Ureter (tissue), 1 donor: ENCODE data around the gene USH2A. TPM values are rescaled to one million over a fixed set of nuclear protein-coding genes. Genes with fewer than 3 reads are reported as not detected.

Experiments
- DNase-seq: peaks from one replicate; pipeline ENCODE4 v3.0.0-alpha.2; 2020; ENCODE audit warnings: low spot score
- total RNA-seq: library from RNA; stranded (reverse); gene quantifications from one replicate; pipeline ENCODE4 v1.2.4, GENCODE V29; 2023
- donor health status: DM: yes; HTN: yes; CAD: no.

The USH2A gene
- total RNA-seq, 1 donor from 2014 or later = 0.23 TPM

DNA sequence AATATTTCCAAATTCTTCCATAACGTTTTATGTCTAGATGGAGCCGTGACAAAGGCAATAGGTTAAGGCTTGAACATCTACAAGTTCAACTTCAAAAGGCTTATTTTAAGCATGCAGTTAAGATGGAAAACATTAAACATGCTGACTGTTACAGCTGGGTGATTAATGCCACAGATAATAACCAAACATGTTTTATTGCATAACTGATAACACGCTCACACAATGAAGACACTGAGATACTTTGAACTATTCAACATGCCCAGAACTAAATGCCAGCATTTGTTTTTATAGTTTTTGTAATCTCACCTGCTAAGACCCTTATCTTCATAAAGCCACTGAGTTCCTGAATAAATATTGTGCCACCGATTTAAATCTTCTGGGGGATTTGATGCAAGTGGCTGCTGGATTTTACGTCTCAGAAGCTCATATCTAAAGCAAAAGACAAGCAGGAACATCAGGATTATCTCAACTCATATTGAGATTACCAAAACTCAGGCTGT, 545.7 kb downstream of the USH2A start:
- DNase-seq = no peak

DNA sequence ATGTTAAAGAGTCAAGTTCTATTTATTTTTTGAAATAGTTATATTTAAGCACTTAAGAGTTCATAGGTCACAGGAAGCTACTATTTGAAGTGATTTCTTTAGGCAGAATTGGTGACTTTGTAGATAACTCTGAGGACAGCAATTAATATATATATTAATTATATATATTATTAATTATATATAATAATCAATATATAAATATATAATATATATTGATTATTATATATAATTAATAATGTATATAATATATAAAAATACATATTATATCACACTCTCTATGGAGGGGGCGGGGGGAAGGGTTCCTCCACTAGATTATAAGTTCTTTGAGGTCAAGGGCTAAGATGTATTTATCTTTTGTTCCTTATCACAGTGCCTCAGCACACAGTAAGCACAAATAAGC, 547.5 kb downstream of the USH2A start:
- no peak for DNase-seq

DNA sequence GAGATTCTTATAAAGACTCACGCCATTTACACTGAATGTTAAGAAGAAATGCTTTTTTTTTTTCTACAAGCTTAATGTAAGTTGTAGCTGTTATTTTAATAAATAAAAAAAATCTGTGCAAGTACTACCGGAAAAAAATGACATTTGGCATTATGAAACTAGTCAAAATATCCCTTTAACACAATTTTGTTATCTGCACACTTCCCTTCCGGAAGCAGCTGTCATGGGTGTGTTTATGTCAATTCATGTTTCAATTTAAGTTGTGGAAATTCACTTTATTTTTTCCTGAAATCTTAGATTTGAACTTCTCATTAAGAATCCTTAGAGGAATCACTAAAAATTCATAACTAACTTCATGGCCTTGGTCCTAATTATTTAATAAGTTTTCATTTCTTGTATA, 548.0 kb downstream of the USH2A start:
- no peak for DNase-seq

DNA sequence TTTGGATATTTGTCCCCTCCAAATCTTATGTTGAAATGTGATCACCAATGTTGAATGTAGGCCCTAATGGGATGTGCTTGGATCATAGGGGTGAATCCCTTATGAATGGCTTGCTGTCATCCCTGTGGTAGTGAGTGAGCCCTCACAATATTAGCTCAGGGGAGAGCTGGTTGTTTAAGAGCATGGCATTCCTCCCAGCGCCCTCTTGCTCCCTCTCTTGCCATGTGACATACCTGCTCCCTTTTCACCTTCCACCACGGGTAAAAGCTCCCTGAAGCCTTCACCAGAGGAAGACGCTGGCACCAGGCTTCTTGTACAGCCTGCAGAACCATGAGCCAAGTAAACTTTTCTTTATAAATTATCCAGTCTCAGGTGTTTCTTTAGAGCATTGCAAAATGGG, 550.6 kb downstream of the USH2A start:
- DNase-seq = no peak

DNA sequence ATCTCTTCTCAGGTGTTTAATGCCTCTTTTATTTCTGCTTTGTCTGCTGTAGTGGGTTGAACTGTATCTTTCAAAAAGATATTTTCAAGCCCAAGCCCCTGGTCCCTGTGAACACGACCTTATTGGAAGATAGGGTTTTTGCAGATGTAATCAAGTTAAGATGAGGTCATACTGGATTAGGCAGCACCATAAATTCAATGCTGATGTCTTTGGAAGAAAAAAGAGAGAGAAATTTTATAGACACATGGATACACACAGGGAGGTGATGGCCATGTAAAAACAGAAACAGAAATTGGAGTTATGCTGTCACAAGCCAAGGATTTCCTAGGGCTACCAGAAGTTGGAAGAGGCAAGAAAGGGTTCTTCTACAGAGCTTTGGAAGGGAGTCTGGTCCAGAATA, 554.7 kb downstream of the USH2A start:
- no peak for DNase-seq

DNA sequence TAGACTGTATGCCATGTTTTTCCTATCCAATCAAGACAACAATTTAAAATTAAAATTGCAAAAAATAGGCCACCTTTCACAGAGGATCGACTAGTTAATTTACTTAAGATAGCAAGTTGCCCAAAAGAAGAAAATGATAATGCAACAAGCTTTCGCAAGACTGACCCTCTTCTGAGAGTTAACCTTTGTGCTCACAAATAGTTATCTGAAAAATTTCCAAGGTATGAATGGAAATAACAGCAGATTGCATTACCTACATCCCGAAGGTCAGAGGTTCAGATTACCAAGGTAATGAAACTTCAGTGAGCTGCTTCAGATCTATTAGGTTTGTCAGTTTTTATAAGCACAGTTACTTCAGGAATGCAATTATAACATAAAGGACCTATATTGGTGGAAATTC, 558.2 kb downstream of the USH2A start:
- no peak for DNase-seq

DNA sequence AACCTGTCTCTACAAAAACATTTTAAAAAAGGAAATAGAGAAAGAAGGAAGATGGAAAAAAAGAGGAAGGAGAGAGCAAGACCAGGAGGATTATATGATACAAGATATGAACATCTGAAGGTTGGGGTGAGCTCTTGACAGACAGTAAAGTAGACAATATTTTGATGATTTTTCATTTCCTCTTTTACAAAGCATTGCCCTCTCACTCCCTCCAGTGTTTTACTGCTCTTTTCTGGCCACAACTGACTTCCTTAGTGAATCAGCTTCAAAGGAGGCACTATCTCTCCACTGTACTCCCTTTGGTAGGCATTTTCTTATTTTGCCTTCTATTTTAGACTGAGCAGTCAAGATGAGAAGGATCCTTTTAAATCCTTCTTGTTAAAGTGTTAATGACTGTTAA, 559.5 kb downstream of the USH2A start:
- no peak for DNase-seq

DNA sequence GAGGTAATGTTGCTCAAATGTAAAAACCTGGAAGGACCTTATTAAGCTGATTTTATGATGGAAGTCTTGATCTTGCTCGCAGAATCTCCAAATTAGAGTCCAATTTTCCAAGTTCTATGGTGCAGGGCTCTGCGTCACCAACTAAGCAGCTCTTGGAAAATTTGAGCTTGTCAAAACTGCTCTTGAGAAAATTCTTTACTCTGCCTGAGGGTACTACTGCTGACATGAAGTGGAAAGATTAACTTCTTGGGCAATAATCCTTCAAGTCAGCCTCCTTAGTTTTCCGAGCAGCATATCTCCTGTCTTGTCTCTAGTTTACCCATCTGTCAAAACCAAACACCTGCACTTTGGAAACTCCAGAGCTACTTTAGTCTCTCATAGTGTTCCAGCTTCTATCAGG, 562.4 kb downstream of the USH2A start:
- no peak for DNase-seq

DNA sequence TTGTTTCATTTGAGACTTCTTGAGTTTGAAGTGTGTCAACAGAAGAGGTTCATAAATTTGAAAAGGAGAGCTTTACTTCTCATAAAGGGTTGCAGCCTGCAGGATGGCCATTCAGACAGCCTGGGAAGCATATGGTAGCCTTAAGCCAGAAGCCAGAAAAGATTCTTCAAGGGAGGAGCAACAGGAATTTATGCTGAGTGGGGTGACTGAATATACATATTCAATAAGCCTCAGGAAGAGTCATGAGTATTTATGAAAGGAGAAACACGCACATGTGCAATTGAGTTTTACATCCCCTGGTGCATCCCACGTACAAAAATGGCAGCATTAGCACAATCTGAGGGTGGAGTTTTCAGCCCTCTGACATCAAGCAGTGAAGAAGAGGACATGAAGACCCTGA, 565.9 kb downstream of the USH2A start:
- no peak for DNase-seq

DNA sequence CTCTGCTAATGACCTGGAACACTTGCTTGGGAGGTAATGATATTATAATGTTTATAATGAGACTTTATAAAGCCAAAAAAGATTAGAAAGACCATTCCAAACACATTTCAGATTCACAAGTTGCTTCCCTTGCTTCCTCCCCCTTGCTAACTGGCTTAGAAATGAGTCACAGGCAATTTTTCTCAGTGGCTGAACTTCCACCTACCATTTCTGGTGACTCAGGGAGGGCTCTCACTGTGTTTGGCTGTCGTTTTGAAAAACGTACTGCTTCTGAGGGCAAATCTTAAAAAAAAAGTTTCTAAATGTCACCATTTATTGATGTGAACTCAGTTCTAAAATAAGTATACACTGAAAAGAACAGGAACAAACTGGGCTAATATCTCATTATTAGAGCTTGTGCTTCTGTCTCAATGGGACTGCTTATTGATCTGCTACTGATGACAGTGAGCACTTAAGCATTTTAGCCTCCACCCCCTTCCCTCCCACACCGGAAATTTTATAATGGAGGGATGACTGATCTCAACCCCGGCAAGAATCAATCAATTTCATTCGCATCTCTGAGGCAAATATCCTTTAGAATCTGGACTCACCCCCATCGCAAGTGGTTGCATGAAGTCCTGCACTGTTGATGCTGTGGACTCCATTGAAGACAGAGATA, 577.9 kb downstream of the USH2A start:
- no peak for DNase-seq

DNA sequence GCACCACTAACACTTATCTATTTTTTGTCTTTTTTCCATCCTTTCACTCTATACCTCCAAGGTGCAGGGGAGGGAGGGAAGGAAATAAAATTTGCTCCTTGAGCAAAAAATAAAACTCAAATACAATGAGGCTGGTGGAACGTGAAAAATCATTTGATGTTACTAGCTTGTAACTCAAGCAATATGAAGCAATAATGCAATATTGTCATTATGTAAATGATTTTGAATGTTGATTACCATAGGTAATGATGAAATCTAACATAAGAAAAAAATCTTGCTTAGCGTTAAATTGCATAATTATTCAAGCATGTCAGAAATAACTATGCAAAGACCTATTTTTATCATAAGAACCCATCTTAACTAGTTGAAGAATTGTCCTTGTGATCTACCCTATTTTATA, 578.5 kb downstream of the USH2A start:
- DNase-seq = no peak

DNA sequence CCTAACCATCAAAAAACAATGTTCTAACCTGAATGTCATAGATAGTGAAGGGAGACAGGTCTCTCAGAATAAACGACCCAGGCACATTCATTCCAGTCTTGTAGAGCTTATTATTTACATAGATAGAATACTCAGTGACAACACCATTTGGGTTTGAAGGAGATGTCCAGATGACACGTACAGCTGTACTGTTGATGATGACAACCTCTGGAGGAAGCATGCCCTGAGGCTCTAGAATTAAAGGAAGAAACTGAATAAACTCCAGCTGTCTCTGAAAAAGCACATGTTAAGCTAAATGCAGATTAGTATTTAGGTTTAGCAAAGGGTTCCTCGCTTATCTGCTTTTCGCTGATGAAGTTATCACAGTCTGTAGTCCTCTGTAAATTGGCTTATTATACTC, 579.0 kb downstream of the USH2A start:
- no peak for DNase-seq

DNA sequence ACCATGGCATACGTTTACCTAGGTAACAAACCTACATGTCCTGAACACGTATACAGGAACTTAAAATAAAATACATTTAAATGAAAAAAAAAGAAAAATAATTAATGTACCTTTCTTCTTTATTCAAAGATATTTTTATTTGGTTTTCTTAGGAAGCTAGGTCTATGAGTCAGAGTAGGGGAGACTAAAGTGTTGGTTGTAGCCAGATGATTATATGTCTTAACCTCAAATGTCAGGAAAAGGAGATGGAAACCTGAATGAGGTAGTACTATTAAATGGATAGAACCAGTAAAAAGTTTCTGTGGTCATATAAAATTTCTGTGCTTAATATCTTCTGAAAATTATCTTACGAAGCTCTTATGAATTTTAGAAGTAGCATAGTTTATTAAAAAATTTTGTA, 580.3 kb downstream of the USH2A start:
- DNase-seq = no peak

DNA sequence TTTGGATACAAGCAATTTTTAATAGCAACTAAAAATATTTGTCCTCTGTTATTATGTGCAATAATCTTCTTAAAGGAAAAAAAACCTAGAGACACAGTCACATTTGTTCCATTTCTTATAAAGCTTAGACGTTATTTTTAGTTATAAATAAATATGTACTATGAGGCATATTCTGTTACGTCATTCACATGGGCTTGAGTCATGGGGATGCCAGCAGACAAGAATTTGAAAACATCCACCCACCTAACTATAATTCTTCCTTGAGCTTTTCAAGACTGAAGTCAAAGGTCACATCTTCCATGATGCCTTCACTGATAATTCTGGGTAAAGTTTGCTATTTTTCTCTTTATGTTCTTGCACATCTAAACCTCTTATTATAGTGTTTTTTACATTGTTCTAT, 587.3 kb downstream of the USH2A start:
- no peak for DNase-seq

DNA sequence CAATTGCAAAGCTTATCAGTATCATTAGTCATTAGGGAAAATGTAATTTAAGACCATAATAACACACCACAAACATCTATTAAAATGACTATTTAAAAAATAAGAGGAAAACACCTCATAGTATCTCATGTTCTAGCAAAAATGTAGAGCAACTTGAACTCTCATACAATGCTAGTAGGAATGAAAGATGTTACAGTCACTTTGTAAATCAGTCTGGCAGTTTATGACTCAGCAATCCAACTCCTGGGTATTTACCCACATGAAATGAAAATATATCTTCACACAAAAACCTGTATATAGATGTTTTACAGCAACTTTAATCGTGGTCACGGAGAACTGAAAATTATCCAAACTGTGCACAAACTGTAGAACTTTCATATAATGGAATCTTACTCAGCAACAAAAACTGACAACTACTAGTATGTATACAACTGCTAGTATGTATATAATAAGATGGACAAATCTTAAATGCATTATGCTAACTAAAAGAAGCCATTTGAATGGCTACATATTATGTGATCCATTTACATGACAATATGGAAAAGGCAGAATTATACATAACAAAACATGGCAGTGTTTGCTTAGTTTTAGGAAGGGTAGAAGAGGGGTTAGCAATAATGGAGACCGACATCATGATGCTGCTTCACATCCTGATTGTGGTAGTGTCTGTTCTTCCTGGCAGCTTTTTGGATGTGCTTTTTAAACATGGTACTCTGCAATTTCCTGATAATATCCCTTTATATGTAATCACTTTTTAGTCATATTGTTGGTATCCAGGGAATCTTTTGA, 589.1 kb downstream of the USH2A start:
- DNase-seq = no peak

DNA sequence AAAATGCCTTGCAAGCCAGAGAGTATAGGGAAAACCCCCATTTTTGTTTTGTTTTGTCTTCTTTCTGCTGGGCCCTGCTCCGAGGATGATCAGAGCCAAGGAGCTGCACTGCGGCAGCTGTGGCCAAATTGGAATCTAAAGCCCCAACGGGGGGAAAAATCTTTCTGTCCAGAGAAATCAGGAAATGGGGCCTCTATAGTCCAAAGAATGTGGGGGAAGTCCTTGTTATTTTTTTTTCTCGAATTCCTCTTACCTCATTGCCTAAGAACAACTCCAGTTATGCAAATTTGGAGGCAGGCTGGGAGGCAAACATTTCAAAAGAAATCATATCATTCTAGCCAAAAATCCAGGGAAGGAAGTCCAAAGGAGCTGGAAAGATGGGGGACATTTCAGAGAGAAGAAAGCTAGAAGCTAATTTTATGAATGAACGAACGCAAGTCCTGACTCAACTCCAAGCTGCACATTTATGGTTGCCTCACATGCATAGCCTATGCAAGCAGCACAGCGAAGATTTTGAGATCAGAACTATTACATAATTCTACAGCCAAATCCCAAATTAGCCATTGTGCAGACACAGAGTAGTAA, 592.9 kb downstream of the USH2A start:
- DNase-seq = no peak

DNA sequence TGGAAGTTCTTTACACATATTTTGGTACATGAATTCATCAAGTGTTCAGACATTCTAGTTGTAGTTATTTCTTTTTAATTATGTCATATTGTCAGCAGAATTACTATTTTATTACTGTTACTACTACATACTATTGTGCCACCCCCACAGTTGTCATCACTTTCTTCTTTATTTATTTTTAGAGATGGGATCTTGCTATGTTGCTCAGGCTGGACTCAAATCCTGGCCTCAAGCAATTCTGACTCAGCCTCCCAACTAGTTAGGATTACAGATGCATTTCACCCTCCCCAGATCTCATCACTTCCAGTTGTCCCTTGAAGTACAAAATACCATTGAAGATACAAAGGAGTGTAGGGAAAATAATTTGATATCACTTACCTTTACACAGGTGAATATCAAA, 598.2 kb downstream of the USH2A start:
- DNase-seq = no peak

DNA sequence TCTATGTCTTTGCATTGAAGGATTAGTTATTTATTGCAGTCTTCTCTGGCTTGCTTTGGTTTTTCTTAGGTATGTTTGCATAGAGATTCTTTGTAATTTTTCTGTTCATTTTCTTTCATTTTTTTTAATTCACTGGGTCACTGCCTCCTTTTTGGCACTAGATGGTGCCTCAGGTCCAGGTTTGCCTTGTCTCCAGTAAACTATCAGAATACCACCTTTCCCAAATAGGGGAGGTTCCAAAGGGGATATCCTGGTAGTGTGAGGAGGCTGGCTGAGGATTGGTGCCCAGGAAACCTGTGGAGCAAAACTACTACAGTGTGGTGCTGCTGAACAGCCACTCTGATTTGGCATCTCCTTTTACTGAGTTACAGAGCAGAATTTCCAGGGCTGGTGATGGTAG, 599.0 kb downstream of the USH2A start:
- DNase-seq = no peak

DNA sequence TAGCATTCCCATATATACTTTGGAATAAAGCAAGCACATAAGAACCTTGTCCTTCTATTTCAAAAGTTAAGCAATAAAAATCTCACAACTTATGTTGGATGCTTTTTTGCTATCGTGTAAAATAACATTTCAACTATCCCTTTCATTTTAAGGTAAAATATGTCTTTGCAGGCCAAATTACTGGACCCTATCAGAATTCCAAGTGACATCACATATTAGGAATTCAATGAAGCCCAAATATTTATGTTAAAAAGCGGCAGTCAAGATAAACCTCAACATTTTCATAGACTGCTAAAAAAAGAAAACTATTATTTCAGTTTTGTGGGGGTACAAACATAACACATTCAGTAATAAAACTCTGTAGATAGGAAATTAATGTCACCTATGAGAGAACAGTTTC, 604.1 kb downstream of the USH2A start:
- no peak for DNase-seq

DNA sequence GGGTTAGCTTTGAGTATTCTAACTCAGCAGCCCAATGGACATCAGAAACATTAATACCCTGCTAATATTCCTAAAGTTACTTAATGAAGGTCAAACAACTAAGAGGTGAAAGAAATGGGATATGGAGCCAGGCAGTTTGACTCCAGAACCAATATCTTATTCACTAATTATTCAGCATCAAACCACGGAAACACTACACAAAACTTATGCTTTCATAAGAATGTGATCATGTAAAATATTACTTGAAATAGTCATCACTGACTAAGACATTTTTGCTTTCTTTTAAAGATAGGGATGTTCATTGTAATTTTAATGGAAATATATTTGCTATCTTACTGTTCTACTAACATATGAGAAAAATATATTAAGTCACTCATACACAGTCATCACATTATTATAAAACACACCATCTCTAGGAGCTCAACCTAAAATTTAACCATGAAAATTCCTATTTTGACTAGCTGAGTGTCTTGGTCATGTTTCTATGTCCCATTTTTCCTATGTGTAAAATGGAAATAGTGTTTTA, 615.3 kb downstream of the USH2A start:
- no peak for DNase-seq

DNA sequence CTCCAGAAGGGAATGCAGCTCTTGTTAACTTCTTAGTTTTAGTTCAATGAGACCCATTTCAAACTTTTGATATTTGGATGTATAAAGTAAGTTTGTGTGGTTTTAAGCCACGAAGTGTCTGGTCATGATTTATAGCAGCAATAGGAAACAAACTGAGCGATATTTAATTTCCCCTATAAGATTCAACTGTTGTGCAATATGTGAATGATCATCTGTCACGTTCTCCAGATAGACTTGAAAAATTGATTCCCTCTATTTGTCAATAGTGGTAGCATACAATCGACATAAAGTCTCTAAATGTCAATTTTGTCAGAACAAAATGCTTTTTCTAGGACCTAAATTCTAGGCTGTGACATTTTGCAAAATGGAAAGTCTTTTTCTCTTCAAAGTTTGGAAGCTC, 616.0 kb downstream of the USH2A start:
- no peak for DNase-seq

DNA sequence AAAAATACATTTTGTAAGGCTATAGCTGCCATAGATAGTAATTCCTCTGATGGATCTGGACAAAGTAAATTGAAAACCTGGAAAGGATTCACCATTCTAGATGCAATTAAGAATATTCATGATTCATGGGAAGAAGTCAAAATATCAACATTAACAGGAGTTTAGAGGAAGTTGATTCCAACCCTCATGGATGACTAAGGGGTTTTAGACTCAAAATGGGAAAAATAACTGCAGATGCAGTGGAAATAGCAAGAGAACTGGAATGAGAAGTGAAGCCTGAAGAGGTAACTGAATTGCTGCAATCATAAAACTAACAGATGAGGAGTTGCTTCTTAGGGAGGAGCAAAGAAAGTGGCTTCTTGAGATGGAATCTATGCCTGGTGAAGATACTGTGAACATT, 625.4 kb downstream of the USH2A start:
- DNase-seq = no peak

DNA sequence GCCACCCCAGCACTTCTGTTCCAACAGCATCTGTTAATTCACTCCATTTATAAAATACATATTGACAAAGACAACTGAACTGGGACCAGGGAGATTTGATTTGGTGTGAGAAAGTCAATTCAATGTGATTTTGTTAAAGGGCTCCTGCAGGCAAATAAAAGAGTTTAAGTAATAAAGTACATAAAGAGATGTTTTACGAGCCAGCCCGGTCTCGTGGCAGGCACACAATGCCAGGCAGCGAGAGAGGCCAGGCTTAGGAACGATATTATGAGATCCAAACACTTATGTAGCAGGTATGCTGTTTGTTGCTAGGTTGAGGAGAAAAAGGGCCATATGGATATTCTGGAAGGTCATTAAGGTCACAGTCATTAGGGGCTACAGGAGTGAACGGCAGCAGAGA, 629.1 kb downstream of the USH2A start:
- no peak for DNase-seq
